B cell (primary cell): ENCODE measurements around the gene ARHGEF38.

ENCODE experiments used
- CTCF ChIP-seq: fragments of 200-600 bp; IDR thresholded peaks from one replicate; pipeline ENCODE4 v1.8.0; 2022; ENCODE audit warnings: antibody characterized with exemption, mild to moderate bottlenecking
- EZH2 ChIP-seq: IDR thresholded peaks from 2 replicates; pipeline ENCODE4 v1.6.1; 2012; ENCODE audit warnings: borderline replicate concordance, low read depth, mild to moderate bottlenecking, moderate library complexity, low read length; ENCODE audit not compliant: insufficient read depth, poor library complexity, severe bottlenecking

DNA sequence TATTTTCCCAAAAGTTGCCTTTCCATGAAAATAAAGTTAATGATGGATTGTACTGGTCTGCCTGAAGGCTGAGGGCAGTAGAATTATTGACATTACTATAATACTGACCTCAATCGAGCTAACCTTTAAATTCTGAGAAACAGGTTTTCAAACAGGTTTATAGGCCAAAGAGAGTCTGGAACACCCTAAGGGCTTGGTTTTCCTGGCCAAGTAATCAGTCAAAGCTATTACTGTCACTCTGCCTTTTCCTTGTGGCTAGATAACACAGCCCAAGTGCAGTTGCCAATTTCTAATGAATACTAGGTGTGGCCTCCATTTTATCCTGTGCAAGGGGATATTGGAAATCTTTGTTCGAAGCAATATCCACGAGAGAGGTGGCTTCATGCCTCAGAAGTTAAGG lies 80.8 kb downstream of the ARHGEF38 start:
- TF ChIP-seq CTCF (no peak), EZH2 (no peak)
